DND-41 (cell line): Measurements from ENCODE around the gene WDR93.

Experiments
- CTCF ChIP-seq: IDR thresholded peaks from 2 replicates; pipeline ENCODE4 v1.5.1; 2012; ENCODE audit warnings: borderline replicate concordance, low read length, moderate library complexity, mild to moderate bottlenecking; ENCODE audit not compliant: poor library complexity, severe bottlenecking; ENCODE audit errors: extremely low read depth
- EZH2 ChIP-seq: IDR thresholded peaks from 3 replicates; pipeline ENCODE4 v1.6.1; 2012; ENCODE audit warnings: borderline replicate concordance, low read depth, mild to moderate bottlenecking, moderate library complexity, low read length, inconsistent platforms; ENCODE audit not compliant: severe bottlenecking

- no peak for TF ChIP-seq CTCF
- TF ChIP-seq EZH2, result no peak
Measured at GRCh38 chr15:89759835-89760234, 69.2 kb downstream of the WDR93 start.
